ENCODE results near the gene SRSF11. TPM values are rescaled to one million over a fixed set of nuclear protein-coding genes. Genes with fewer than 3 reads are reported as not detected.
"Not testable (repeated sequence)": the region's sequence is repeated elsewhere in the genome, so short reads cannot be mapped to it uniquely, and the experiment has no call there.

The SRSF11 gene
- polyA plus RNA-seq, 1 experiment = 229 TPM

GRCh38 chr1:70204139-70204538, 17.0 kb upstream of the SRSF11 start:
- POLR2A ChIA-PET = no interaction called here
- TF ChIP-seq CTCF (IDR thresholded peaks at IDR 0.05; ENCODE audit: insufficient read depth, low read depth, low read length) = no peak
- H3K27me3 ChIP-seq (ENCODE audit: control insufficient read depth, insufficient read depth, low read length) = no peaks in the 10 kb centered on the region
- CTCF ChIA-PET = no interaction called here
- no peak for DNase-seq (ENCODE audit: low read depth)
- no peaks in the 10 kb centered on the region; the same call in 1 of the 2 replicates for H3K36me3 ChIP-seq (ENCODE audit: control insufficient read depth, insufficient read depth, low read length)
- no peak overlapping the region; the same call in 1 of the 2 replicates for H3K4me3 ChIP-seq (ENCODE audit: low read depth, low read length)

- no peak for DNase-seq (ENCODE audit: low read depth)
- ChIA-PET POLR2A (no interaction called here), CTCF (no interaction called here)
- no peak for TF ChIP-seq CTCF (IDR thresholded peaks at IDR 0.05; ENCODE audit: insufficient read depth, low read depth, low read length)
- Histone ChIP-seq H3K4me3 (ENCODE audit: low read depth, low read length) (peak overlapping the region; percentile 97), H3K27me3 (ENCODE audit: control insufficient read depth, insufficient read depth, low read length) (no peaks in the 10 kb centered on the region), H3K36me3 (ENCODE audit: control insufficient read depth, insufficient read depth, low read length) (no peaks in the 10 kb centered on the region; the same call in 1 of the 2 replicates)
Observed at GRCh38 chr1:70204600-70204999, 16.6 kb upstream of the SRSF11 start.

GRCh38 chr1:70205071-70205433, 16.1 kb upstream of the SRSF11 start:
- DNase-seq (ENCODE audit: low read depth) = no peak
- CTCF ChIA-PET = no interaction called here
- no peaks in the 10 kb centered on the region for H3K27me3 ChIP-seq (ENCODE audit: control insufficient read depth, insufficient read depth, low read length)
- no peak for TF ChIP-seq CTCF (IDR thresholded peaks at IDR 0.05; ENCODE audit: insufficient read depth, low read depth, low read length)
- H3K4me3 ChIP-seq (ENCODE audit: low read depth, low read length) = peak overlapping the region; percentile 97
- POLR2A ChIA-PET = no interaction called here
- H3K36me3 ChIP-seq (ENCODE audit: control insufficient read depth, insufficient read depth, low read length) = no peaks in the 10 kb centered on the region; the same call in 1 of the 2 replicates

GRCh38 chr1:70205434-70206118, 15.6 kb upstream of the SRSF11 start, which contains the start of gene LRRC40:
Gene LRRC40 (minus strand): TSS chr1:70205579. CDS start chr1:70205540, 39 bp downstream.
- Histone ChIP-seq H3K36me3 (ENCODE audit: control insufficient read depth, insufficient read depth, low read length) (no peaks in the 10 kb centered on the region; the same call in 1 of the 2 replicates), H3K4me3 (ENCODE audit: low read depth, low read length) (peak within 1 kb of the TSS; percentile 97), H3K27me3 (ENCODE audit: control insufficient read depth, insufficient read depth, low read length) (no peaks in the 10 kb centered on the region)
- DNase-seq (ENCODE audit: low read depth) = peak; percentile 73
- no peak; the same call in 1 of the 2 replicates for TF ChIP-seq CTCF (IDR thresholded peaks at IDR 0.05; ENCODE audit: insufficient read depth, low read depth, low read length)
- ChIA-PET CTCF (no interaction called here), POLR2A (no interaction called here)

- H3K27me3 ChIP-seq (ENCODE audit: control insufficient read depth, insufficient read depth, low read length); H3K36me3 ChIP-seq (ENCODE audit: control insufficient read depth, insufficient read depth, low read length); POLR2A ChIA-PET; DNase-seq (ENCODE audit: low read depth); CTCF ChIA-PET: not testable (repeated sequence)
- peak overlapping the region; percentile 97 for H3K4me3 ChIP-seq (ENCODE audit: low read depth, low read length)
Observed at GRCh38 chr1:70206833-70207232, 14.3 kb upstream of the SRSF11 start.

- DNase-seq (ENCODE audit: low read depth) = no peak
- H3K4me3 ChIP-seq (ENCODE audit: low read depth, low read length) = no peak overlapping the region
- H3K36me3 ChIP-seq (ENCODE audit: control insufficient read depth, insufficient read depth, low read length) = no peaks in the 10 kb centered on the region; the same call in 1 of the 2 replicates
- POLR2A ChIA-PET = no interaction called here
- CTCF ChIA-PET = no interaction called here
- H3K27me3 ChIP-seq (ENCODE audit: control insufficient read depth, insufficient read depth, low read length) = no peaks in the 10 kb centered on the region
- no peak for TF ChIP-seq CTCF (IDR thresholded peaks at IDR 0.05; ENCODE audit: insufficient read depth, low read depth, low read length)
Observed at GRCh38 chr1:70207492-70207891, 13.7 kb upstream of the SRSF11 start.
